Stimulated activated CD4-positive, alpha-beta T cell treated with anti-CD3 and anti-CD28 coated beads, Interleukin-2, amount 100 ng/mL, for 4 hours (primary cell): Measurements from ENCODE around the gene ZNF423.

Experiments used
- DNase-seq: peaks from one replicate; pipeline ENCODE4 v3.0.0-alpha.2; 2020; ENCODE audit warnings: low read depth

ZNF423 gene

GRCh38 chr16:49663081-49664065 lies 192.5 kb downstream of the ZNF423 start:
- no peak for DNase-seq

GRCh38 chr16:49662569-49662968 lies 193.3 kb downstream of the ZNF423 start:
- DNase-seq, result no peak

GRCh38 chr16:49661465-49662187 lies 194.3 kb downstream of the ZNF423 start:
- no peak for DNase-seq

- DNase-seq, result no peak
These were observed 195.3 kb downstream of the ZNF423 start for GRCh38 chr16:49660626-49661025.

GRCh38 chr16:49659356-49659755 lies 196.6 kb downstream of the ZNF423 start:
- DNase-seq, result no peak

- DNase-seq, result no peak
These were observed 197.4 kb downstream of the ZNF423 start for GRCh38 chr16:49658531-49658930.

GRCh38 chr16:49657736-49658465 lies 198.0 kb downstream of the ZNF423 start:
- no peak for DNase-seq

- DNase-seq, result no peak
These were observed 201.5 kb downstream of the ZNF423 start for GRCh38 chr16:49654425-49654824.

- no peak for DNase-seq
These were observed 202.3 kb downstream of the ZNF423 start for GRCh38 chr16:49653577-49653976.

- DNase-seq, result no peak
These were observed 202.7 kb downstream of the ZNF423 start for GRCh38 chr16:49653173-49653570.

- no peak for DNase-seq
These were observed 203.3 kb downstream of the ZNF423 start for GRCh38 chr16:49652456-49653172.

- DNase-seq, result no peak
These were observed 203.9 kb downstream of the ZNF423 start for GRCh38 chr16:49651996-49652395.

GRCh38 chr16:49651226-49651625 lies 204.7 kb downstream of the ZNF423 start:
- DNase-seq, result no peak

- no peak for DNase-seq
These were observed 205.3 kb downstream of the ZNF423 start for GRCh38 chr16:49650603-49651002.

- DNase-seq, result no peak
These were observed 206.7 kb downstream of the ZNF423 start for GRCh38 chr16:49649013-49649765.

GRCh38 chr16:49647673-49648072 lies 208.2 kb downstream of the ZNF423 start:
- no peak for DNase-seq

- no peak for DNase-seq
These were observed 210.6 kb downstream of the ZNF423 start for GRCh38 chr16:49645263-49645662.

GRCh38 chr16:49644145-49644463 lies 211.8 kb downstream of the ZNF423 start:
- no peak for DNase-seq

- no peak for DNase-seq
These were observed 212.3 kb downstream of the ZNF423 start for GRCh38 chr16:49643429-49644144.

- no peak for DNase-seq
These were observed 214.7 kb downstream of the ZNF423 start for GRCh38 chr16:49641250-49641649.
